ENCODE measurements around the gene C1QTNF3. TPM values are rescaled to one million over a fixed set of nuclear protein-coding genes. Genes with fewer than 3 reads are reported as not detected.
"Not testable (repeated sequence)": the region's sequence is repeated elsewhere in the genome, so short reads cannot be mapped to it uniquely, and the experiment has no call there.

Gene C1QTNF3, protein sequence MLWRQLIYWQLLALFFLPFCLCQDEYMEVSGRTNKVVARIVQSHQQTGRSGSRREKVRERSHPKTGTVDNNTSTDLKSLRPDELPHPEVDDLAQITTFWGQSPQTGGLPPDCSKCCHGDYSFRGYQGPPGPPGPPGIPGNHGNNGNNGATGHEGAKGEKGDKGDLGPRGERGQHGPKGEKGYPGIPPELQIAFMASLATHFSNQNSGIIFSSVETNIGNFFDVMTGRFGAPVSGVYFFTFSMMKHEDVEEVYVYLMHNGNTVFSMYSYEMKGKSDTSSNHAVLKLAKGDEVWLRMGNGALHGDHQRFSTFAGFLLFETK
- 1 to 10 TPM; 3.2 to 4.6 TPM for total RNA-seq

DNA sequence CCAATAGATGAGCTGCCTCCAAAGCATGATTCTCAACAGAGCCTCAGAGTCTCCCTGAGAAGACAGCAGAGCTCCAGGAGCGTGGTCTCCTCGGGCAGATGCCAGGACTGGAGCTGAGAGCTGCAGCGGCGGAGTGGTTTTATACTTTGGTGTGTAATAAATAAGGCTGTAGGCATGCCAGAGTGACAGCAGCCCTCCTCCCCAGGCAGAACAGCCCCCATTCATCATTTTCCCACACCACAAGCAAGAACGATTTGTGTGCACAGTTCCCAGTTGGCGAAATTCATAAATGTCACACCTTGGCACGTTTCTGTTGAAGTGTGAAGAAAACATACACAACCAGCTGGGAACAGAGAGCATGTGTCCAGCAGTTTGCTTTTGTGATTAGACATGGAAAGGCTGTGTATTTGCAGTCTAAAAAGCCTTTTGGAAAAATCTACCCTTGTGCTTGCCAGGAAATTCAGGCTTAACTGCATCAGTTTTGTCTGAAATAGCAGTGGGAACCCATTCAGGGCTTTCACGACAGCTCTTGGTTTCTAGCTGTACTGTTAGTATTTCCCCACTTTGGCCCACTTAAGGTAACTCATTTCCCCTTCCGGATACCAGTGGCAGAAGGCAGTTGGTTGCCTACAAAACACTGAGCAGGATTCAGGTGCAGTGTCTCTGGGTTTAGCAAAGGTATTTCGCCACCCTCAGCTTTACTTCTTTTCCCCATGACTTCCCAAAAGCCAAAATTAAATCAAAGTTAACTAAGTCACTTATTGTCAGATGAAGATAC lies at the start of gene C1QTNF3:
Gene C1QTNF3, minus strand, starts transcription at position 115 of the 778 bp plus-strand sequence. Its CDS starts 88 bp downstream, at position 27.
- ATAC-seq (peak; percentile 62 to 75), DNase-seq (ENCODE audit: low spot score) (no peak)
- Mint-ChIP-seq H3K4me3 (peak within 1 kb of the TSS; percentile 63), H3K27ac (peak within 1 kb of the TSS; percentile 72 to 90), H3K36me3 (peaks cover 4% of the 10 kb centered on the region), H3K9me3 (peaks cover 3% of the 10 kb centered on the region), H3K4me1 (ENCODE audit: low read depth in 2 of 2) (peaks cover 56 to 64% of the 10 kb centered on the region in 2 donors), H3K27me3 (no peaks in the 10 kb centered on the region)

DNA sequence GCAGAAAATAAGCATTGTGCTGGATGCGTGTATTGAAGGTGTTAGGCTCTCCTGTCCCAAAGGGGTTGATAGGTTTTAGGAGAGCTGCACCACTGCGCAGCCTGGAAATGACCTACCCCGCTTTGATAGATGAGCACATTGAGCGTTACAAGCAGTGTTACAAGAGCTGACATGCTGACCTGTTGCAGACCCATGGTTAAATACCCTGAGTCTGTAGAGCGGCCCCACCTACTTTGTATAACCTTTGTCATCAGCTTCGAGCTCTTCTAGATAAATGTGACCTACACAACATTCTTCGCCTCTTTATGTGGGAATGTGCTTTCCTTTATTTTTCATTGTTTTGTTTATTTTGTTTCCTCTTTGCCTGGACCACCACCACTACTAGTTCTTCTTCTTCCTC lies 48.0 kb upstream of the C1QTNF3 start:
- DNase-seq (ENCODE audit: low spot score); H3K27ac Mint-ChIP-seq; H3K27me3 Mint-ChIP-seq; ATAC-seq; H3K4me1 Mint-ChIP-seq (ENCODE audit: low read depth in 2 of 2); H3K9me3 Mint-ChIP-seq; H3K4me3 Mint-ChIP-seq; H3K36me3 Mint-ChIP-seq: not testable (repeated sequence)

DNA sequence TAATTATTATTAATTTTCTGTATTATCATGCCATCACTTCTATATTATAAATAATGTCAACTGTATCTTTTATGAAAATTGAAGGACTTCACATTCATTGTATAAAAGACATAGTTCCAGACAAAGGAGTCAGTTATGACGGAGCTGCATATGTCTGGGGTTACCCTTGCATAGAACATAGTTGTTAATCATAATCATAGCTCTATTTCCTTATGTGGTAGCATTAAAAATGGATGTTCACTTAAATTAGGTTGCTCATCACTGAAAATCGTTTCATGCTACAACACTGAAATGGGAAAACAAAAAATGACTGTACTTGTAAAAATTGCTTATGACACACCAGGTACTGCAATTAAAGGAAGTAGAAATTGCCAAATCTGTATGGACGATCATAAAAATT lies 46.8 kb upstream of the C1QTNF3 start:
- not testable (repeated sequence) for ATAC-seq; H3K4me1 Mint-ChIP-seq (ENCODE audit: low read depth in 2 of 2); H3K36me3 Mint-ChIP-seq; H3K4me3 Mint-ChIP-seq; H3K27ac Mint-ChIP-seq; DNase-seq (ENCODE audit: low spot score); H3K27me3 Mint-ChIP-seq; H3K9me3 Mint-ChIP-seq

DNA sequence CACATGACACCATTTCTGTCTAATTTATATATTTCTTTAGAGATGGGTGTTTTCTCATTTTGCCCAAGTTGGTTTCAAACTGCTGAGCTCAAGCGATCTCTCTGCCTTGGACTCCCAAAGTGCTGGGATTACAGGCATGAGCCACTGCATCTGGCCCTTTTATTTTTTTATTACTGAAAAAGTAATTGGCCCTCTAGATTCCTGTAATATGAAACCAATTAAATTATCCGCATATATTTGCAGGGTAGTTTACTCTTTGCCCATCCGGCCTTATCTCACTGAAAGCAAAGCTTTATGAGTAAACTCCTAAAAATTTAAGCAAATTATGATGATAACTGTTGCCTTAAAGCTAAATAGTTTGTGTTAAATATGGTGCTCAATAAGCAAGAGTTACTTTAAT lies 44.7 kb upstream of the C1QTNF3 start:
- H3K4me3 Mint-ChIP-seq; DNase-seq (ENCODE audit: low spot score); H3K27ac Mint-ChIP-seq; H3K36me3 Mint-ChIP-seq; H3K9me3 Mint-ChIP-seq; ATAC-seq; H3K4me1 Mint-ChIP-seq (ENCODE audit: low read depth in 2 of 2); H3K27me3 Mint-ChIP-seq: not testable (repeated sequence)

DNA sequence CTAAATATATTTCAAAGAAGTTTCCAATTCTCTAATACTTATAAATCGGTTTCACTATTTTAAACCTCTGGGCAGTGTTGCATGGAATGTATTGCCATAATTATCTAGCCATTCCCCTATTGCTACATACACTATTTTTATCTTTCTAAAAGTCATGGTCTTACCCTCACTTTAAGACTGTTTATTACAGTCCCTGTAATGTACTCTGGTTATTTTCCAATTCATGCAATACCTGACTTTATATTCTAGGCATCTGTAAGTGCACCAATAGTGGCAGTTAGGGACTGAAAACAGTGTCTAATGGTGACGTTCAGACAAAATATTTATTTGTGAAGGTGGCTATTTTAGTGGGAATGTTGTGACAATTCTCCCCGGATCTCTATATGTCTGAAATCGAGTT lies 40.9 kb upstream of the C1QTNF3 start:
- not testable (repeated sequence) for H3K4me1 Mint-ChIP-seq (ENCODE audit: low read depth in 2 of 2); H3K27ac Mint-ChIP-seq; H3K4me3 Mint-ChIP-seq; DNase-seq (ENCODE audit: low spot score); H3K27me3 Mint-ChIP-seq; H3K9me3 Mint-ChIP-seq; ATAC-seq; H3K36me3 Mint-ChIP-seq

DNA sequence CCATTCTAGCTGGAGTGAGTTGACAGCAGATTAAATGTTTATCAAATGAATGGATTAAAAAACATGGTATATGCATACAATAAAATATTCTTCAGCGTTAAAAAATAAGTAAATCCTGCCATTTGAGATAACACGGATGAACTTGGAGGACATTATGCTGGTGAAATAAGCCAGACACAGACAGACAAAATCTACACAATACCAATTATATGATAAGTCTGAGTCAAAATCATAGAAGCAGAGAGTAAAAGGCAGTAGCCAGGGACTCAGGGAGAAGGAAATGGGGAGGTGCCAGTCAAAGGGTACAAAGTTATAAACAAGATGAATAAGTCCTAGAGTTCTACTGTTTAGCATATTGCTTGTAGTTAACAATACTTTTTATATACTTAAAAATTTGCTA lies 36.5 kb upstream of the C1QTNF3 start:
- H3K36me3 Mint-ChIP-seq; ATAC-seq; DNase-seq (ENCODE audit: low spot score); H3K27ac Mint-ChIP-seq; H3K27me3 Mint-ChIP-seq; H3K9me3 Mint-ChIP-seq; H3K4me3 Mint-ChIP-seq; H3K4me1 Mint-ChIP-seq (ENCODE audit: low read depth in 2 of 2): not testable (repeated sequence)

DNA sequence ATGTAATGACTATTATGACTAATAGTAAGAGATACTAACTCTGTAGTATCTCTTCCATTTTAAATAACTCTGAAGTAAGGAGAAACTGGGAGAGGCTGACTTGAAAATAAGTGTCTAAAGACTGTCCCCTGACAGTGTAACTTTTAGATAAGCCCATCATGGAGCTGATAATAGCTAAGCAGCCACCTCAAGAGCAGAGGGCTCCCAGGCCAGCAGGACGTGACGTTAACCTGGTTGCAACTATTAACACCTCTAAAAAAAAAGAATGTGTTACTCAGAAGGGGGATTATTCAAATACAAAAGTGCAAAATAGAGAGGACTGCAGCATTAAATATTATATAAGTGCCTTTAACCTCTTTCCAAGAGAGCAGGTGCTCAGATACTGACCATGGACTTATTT lies 34.6 kb upstream of the C1QTNF3 start:
- H3K9me3 Mint-ChIP-seq; H3K4me1 Mint-ChIP-seq (ENCODE audit: low read depth in 2 of 2); DNase-seq (ENCODE audit: low spot score); ATAC-seq; H3K4me3 Mint-ChIP-seq; H3K27me3 Mint-ChIP-seq; H3K36me3 Mint-ChIP-seq; H3K27ac Mint-ChIP-seq: not testable (repeated sequence)

DNA sequence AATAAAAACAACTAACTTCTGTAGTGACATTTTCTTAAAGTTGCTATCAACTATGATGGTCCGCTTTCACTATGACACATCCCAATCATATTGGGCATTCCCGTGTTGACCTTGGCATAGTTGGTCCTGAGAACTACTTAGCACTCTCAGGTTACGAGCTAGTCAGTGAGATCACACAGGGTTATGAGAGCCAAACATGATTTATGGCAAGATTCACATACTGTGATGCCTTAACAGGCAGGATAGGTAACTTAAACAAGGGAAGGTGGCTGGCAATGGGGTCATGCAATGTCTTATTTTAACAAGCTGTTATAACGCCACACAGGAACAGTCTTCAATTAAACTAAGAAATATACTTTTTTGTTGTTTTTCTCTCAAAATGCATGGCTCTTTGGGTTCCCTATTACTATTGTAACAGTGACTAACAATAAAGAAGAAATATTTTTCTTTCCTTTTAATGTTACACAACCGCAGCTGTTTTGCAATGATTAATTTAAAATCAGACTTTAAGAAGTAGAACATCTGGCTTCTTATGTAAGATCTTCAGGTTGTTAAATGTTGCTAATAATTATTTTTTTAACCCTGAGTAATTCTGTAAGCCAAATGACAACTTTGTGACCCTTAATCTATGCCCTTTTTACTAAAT lies 33.8 kb upstream of the C1QTNF3 start:
- not testable (repeated sequence) for H3K4me1 Mint-ChIP-seq (ENCODE audit: low read depth in 2 of 2); H3K27ac Mint-ChIP-seq; H3K4me3 Mint-ChIP-seq; H3K27me3 Mint-ChIP-seq; H3K9me3 Mint-ChIP-seq; ATAC-seq; H3K36me3 Mint-ChIP-seq; DNase-seq (ENCODE audit: low spot score)

DNA sequence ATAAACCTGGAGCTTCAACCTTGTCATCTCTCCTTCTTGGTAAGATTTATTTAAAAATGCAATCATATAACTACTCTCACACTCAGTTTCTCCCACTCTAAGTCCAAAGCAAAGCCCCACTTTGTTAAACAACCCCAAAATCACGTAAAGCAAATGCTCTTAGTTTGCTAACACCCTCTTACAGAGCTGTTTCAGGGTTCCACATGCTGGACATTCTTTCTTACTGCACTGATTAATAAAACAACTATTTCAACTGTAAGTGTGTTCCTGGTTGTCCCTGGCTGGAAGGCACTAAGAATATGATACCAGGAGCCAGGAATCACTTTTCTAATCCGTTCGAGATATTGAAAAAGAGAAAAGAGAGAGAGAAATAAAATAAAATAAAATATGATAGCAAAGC lies 31.5 kb upstream of the C1QTNF3 start:
- H3K27ac Mint-ChIP-seq; H3K36me3 Mint-ChIP-seq; H3K9me3 Mint-ChIP-seq; DNase-seq (ENCODE audit: low spot score); ATAC-seq; H3K27me3 Mint-ChIP-seq; H3K4me3 Mint-ChIP-seq; H3K4me1 Mint-ChIP-seq (ENCODE audit: low read depth in 2 of 2): not testable (repeated sequence)

DNA sequence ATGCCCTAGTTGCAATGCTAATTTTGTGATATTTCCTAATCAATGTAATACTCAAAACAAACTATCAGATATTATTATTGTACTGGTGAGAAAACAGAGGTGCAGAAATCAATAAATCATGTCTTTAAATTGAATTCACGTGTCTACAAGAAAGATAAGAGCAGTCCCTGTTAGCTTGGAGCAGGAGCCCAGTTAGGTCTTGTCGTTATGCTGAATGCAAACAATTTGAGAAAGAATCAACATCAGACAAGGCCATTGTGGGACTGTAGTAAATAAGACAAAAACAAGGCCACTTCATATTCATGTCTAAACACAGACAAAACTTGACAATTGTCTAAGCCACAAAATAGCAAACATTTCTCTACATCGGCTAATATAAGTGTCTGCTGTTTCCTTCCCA lies 31.1 kb upstream of the C1QTNF3 start:
- H3K27ac Mint-ChIP-seq; H3K4me3 Mint-ChIP-seq; H3K9me3 Mint-ChIP-seq; H3K27me3 Mint-ChIP-seq; H3K36me3 Mint-ChIP-seq; DNase-seq (ENCODE audit: low spot score); H3K4me1 Mint-ChIP-seq (ENCODE audit: low read depth in 2 of 2); ATAC-seq: not testable (repeated sequence)

DNA sequence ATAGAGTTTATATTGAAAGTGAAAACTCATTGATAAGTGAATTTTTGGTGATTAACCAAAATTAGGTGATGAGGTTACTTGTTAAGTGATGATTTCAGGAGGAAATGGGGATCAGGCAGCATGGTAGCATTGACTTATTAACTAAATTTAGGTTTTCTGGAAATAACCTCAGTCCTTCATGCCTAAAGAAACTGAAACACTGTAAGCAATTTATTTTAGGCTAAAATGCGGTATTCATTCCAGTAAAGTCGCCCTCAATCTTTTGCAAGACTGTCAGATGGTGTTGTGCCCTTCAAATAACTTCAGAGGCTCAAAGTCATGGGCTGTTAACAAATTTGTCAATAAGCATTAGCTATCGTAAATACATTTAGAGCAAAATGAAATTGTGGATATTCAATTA lies 27.6 kb upstream of the C1QTNF3 start:
- not testable (repeated sequence) for DNase-seq (ENCODE audit: low spot score); ATAC-seq; H3K36me3 Mint-ChIP-seq; H3K27ac Mint-ChIP-seq; H3K4me1 Mint-ChIP-seq (ENCODE audit: low read depth in 2 of 2); H3K9me3 Mint-ChIP-seq; H3K27me3 Mint-ChIP-seq; H3K4me3 Mint-ChIP-seq

DNA sequence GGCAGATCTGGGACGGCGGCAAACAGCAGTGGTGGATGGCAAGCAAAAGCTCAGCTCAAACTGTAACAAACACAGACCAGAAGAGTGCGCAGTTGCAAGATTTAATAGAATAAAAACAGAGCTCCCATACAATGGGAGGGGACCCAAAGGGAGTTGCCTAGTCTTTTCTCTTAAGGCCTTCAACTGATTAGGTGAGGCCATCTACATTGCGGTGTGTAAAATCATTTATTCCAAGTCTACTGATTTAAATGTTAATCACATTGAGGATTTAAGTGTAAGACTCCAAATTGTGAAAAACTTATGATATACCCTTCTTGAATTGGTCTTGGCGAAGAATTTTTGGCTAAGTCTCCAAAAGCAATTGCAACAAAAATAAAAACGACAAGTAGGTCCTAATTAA lies 21.6 kb upstream of the C1QTNF3 start:
- Mint-ChIP-seq H3K27me3 (no peaks in the 10 kb centered on the region), H3K36me3 (peaks cover 11% of the 10 kb centered on the region), H3K27ac (no peak overlapping the region), H3K4me1 (ENCODE audit: low read depth in 2 of 2) (no peaks in the 10 kb centered on the region), H3K4me3 (no peak overlapping the region), H3K9me3 (peaks cover 3% of the 10 kb centered on the region)
- DNase-seq (ENCODE audit: low spot score) = no peak
- no peak for ATAC-seq

DNA sequence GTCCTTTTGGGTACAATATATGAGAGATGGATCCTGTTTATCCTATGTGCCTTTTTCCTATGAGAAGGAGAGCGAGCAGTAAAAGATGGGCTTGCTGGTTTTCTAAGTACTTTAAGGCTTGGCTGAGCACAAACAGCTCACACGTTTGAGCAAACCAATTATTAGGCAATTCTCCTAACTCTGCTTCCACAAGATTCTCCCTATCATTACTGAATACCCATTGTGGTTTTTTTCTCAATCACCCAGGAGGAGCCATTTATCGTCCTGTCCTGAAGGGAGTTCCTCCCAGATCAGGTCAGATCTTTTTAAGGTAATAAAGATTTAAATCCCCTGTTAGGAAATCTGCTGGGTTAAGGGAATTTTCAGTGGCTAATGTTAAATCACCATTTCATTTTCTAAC lies 19.4 kb upstream of the C1QTNF3 start:
- no peak overlapping the region for H3K27ac Mint-ChIP-seq
- H3K36me3 Mint-ChIP-seq = peaks cover 11% of the 10 kb centered on the region

DNA sequence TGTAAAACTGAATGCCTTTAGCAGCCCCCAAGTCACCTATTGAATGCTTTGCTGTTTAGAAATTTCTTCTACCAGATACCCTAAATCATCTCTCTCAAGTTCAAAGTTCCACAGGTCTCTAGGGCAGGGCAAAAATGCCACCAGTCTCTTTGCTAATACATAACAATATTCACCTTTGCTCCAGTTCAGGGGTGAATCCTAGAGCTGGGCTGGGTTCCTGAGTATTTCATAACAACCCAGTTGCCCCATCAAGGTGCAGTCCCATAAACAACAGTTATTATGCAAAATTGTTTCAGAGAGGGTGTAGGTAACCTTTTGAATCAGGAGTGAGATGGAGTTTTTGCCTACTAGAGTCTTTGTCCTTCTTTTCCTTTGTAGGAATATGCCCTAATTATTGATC lies 19.0 kb upstream of the C1QTNF3 start:
- ATAC-seq (no peak), DNase-seq (ENCODE audit: low spot score) (no peak)
- Mint-ChIP-seq H3K27ac (no peak overlapping the region), H3K4me3 (no peak overlapping the region), H3K36me3 (peaks cover 8% of the 10 kb centered on the region), H3K27me3 (no peaks in the 10 kb centered on the region), H3K4me1 (ENCODE audit: low read depth in 2 of 2) (peaks cover 0 to 8% of the 10 kb centered on the region in 2 donors), H3K9me3 (peaks cover 3% of the 10 kb centered on the region)

More for the DNA sequence above, 19.4 kb upstream of the C1QTNF3 start:
- no peak for DNase-seq (ENCODE audit: low spot score)
- H3K27me3 Mint-ChIP-seq = no peaks in the 10 kb centered on the region
- no peak overlapping the region for H3K4me3 Mint-ChIP-seq
- H3K9me3 Mint-ChIP-seq = peaks cover 3% of the 10 kb centered on the region
- peaks cover 0 to 5% of the 10 kb centered on the region in 2 donors for H3K4me1 Mint-ChIP-seq (ENCODE audit: low read depth in 2 of 2)
- ATAC-seq = no peak

All from natural killer cell treated with Interleukin-12 subunit alpha and Interleukin-12 subunit beta and Interleukin-15 and Interleukin-18, amount 100 ng/mL, for 72 hours (primary cell).